AG08396 (cell line): ENCODE results near the gene KCNE2.
"Not testable (repeated sequence)": the region's sequence is repeated elsewhere in the genome, so short reads cannot be mapped to it uniquely, and the experiment has no call there.

Experiments used
- DNase-seq: peaks from one replicate; pipeline ENCODE4 v3.0.0; 2012; ENCODE audit warnings: low spot score, mixed read lengths

KCNE2 gene

DNA sequence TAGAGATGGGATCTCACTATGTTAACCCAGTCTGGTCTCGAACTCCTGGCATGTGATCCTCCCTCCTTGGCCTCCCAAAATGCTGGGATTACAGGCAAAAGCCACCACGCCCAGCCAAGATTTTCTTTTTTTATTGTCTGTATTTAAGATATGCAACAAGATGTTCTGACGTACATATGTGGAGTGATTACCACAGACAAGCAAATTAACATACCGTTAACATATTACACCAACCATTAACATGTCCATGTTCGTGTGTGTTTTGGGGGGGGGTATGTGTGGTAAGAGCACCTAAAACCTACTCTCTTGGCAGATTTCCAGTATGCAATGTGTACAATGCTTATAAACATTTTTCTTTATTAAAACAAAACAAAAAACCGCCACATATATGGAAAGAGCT, 10.6 kb upstream of the KCNE2 start:
- DNase-seq = no peak

DNA sequence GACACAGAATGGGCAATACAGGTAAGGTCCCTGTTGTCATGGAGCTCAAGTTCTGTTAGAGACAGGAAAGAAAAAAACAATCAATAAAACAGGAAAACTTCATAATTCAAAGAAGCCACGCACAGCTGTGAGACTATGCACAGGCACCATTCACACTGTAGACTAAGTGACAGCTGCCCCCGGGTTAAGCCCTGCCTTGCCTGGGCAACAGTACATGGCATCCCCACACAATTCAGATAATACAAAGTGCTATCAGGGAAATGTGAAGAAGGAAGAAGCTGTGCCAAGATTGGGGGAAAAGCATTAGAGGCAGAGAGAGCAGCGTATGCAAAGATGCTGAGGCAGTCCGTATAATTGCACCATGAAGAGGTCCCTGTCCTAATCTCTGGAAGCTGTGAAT, 9.0 kb upstream of the KCNE2 start:
- no peak for DNase-seq

DNA sequence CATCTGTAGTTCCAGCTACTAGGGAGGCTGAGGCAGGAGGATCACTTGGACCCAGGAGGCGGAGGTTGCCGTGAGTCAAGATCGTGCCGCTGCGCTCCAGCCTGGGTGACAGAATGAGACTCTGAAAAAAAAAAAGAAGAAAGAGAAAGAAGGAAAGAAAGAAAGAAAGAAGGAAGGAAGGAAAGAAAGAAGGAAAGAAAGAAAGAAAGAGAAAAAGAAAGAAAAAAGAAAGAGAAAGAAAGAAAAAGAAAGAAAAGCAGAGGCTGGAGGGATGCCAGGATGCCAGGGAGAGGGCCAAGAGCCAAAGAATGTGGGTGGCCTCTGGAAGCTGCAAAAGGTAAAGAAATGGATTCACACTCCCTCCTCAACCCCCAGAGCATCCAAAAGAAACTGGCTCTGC, 8.2 kb upstream of the KCNE2 start:
- no peak for DNase-seq

DNA sequence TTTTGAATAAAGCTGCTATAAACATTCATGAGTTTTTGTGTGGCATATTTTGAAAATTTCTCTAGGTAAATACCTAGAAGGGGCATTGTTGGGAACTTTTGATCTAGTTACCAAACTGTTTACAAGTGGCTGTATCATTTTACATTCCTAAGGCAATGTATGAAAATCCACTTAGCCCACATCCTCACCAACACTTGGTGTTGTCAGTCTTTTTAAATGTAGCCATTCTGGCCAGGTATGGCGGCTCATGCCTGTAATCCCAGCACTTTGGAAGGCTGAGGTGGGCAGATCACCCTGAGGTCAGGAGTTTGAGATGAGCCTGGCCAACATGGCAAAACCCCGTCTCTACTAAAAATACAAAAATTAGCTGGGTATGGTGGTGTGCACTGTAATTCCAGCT, 5.9 kb upstream of the KCNE2 start:
- no peak for DNase-seq

DNA sequence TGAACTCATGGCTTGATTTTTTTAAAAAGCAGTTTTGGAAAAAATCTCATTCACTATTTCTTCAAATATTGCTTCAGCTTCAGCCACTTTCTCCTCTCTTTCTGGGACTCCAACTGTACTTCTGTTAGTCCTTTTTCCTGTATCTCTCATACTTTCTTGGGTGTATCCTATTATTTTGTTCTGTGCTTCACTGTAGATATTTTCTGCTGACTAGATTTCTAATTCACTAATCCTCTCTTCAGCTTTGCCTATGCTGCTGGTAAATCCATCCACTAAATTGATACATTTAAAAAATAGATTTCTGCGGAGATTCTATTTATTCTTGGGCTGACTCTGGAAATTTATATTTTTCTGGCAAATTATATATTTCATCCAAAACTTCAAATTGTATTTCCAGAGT, 4.9 kb upstream of the KCNE2 start:
- no peak for DNase-seq

DNA sequence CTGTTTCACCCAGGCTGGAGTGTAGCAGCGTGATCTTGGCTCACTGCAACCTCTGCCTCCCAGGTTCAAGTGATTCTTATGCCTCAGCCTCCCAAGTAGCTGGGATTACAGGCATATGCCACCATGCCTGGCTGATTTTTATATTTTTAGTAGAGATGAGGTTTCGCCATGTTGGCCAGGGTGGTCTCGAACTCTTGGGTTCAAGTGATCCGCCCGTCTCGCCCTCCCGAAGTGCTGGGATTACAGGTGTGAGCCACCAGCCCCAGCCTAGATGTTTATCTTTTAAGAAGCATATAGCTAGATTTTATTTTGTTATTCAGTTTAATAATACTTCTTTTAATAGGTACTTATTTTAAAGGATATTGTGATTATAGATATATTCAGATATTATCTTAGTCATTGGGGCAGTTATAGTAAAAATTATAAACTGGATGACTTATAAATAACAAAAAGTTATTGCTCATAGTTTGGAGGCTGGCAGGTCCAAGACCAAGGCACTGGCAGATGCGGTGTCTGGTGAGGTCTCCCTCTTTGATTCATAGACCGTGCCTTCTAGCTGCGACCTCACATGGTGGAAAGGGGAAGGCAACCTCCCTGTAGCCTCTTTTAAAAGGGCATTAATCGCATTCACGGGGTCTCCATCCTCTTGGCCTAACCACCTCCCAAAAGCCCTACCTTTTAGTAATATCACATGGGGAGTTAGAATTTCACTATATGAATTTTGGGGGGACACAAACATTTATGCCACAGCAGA, 3.1 kb upstream of the KCNE2 start:
- DNase-seq = no peak

DNA sequence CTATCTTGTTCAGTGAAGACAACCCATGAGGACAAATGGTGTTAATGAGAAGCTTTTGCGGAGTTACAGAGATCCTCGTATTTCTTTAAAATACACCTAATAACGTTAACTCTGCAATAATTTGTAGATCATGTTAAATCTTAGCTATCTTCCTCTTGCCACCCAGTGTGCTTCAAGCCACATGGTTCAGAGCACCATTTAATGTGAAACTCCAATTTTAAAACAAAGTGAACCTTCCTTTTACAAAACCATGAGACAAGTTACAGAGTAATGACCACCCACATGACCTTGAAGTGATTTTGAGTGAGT, 1.7 kb upstream of the KCNE2 start:
- DNase-seq = no peak

DNA sequence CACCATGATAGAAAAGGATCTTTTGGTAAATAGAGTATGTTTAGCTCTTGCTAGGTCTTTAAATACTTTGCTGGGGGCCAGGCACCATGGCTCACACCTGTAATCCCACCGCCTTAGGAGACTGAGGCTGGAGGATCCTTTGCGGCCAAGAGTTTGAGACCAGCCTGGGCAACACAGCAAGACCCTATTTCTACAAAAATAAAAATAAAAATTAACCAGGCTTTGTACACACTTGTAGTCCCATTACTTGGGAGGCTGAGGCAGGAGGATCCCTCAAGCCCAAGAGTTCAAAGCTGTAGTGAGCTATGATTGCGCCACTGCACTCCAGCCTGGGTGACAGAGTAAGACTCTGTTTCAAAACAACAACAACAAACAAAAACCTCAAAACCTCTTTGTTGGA, 1.1 kb upstream of the KCNE2 start:
- DNase-seq = no peak

DNA sequence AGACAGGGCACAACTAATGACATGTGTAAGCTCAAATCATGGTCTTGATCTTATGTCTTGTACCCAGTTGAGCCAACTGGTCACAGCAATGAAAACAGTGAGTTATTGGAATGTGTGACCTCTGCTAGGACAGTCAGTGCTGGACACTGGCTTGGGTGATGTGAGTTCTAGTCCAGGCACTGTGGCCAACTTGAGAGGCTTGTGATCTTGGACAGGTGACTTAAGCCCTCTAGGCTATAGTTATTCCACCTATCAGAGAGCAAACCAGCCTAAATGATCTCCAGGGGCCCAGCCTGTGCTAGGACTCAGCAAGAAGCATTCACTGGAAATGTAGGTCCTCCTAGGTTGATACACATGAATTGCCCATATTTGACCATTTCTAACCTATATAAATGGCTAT, 1.1 kb downstream of the KCNE2 start:
- no peak for DNase-seq

DNA sequence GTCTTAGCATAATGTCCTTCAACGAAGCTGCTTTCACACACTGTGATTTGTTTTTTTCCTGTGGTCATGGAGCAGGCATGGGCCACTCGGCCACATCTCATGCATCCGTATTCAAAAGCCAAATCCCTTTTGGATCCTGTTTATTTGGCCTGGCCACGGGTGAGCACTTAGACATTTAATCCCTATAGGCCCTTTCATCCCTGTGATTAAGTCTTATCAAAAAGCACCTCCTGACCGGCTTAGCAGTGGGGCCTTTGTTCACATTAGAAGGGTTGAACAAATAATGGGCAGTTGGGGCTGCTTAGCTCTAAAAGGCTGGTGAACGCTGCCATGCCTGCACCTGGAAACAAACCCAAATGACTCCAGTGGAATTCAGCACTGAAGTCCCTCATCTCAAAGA, 2.0 kb downstream of the KCNE2 start:
- no peak for DNase-seq

DNA sequence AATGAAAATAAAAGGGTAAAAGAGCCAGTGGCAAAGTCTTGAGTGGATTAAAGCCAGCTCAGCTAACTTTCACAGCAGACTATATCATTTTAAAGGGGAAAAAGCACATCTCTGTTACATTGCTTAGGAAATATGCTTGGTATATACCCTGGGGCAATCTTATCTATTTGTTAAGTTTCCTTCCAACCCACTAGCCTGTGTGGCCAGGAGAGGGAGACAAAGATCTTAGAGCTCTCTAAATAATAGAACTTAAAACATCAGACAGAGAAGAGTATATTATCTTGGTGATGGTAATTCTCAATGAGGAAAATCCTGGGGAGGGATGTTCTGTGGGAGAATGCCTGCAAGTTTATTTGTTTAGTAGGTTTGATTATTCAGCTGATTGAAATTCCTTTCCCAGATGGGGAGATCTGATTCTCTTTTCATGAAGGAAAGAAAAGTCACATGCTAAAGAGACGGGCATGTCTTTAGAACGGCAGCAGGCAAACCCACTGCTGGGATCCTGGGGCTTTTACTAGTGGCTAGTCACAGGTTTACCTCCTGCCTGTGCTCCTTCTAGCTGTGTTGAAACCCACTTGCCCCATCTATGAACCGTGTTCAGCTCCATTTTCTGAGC, 3.6 kb downstream of the KCNE2 start:
- DNase-seq = no peak

DNA sequence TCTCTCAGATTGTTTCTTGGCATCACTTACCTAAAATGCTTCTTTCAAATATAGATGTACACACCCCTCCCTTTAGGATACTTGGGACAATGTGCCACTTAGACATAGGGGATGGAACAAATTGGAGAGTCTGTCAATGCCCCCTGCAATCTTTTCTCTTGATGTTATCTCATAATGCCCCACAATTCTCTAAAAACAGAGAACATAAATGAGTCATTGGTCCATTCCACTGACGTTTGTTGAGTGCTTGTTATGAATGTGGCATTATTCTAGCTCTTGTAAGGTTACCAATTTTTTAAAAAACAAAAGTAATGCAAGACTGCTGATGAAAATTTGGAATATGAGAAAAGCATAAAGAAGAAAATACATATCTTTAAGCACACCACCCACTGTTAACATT, 5.9 kb downstream of the KCNE2 start:
- no peak for DNase-seq

DNA sequence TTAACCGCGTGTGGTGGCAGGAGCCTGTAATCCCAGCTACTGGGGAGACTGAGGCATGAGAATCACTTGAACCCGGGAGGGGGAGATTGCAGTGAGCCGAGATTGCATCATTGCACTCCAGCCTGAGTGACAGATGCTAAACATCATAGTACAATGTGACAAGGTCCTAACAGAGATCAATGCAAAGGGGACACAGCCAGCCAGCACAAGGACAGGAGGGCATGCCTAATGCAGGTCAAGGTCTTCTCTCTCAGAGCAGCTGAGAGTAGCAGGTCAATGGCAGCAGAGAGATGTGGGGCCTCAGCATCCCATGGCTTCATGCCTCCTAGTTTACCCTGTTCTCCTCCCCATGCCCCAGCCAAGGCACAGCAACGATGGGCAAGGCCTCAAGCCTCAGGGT, 8.5 kb downstream of the KCNE2 start:
- no peak for DNase-seq

DNA sequence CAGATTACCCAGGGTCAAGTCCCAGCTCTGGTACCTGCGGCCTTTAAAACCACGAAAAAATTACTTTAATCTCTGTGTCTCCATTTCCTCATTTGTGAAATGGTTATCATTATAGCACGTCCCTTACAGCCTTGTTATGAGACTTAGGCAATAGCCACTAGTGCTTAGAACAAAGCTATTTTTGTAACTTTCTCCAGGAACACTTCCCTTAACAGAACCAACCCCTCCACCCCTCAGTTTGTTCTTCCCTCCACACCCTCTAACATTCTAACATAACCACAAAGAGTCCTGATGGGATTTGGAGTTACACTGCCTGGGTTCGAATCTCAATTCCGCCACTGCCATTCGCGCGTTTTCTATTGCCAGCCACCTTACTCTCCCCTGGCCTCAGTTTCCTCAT, 10.7 kb downstream of the KCNE2 start:
- DNase-seq = not testable (repeated sequence)

DNA sequence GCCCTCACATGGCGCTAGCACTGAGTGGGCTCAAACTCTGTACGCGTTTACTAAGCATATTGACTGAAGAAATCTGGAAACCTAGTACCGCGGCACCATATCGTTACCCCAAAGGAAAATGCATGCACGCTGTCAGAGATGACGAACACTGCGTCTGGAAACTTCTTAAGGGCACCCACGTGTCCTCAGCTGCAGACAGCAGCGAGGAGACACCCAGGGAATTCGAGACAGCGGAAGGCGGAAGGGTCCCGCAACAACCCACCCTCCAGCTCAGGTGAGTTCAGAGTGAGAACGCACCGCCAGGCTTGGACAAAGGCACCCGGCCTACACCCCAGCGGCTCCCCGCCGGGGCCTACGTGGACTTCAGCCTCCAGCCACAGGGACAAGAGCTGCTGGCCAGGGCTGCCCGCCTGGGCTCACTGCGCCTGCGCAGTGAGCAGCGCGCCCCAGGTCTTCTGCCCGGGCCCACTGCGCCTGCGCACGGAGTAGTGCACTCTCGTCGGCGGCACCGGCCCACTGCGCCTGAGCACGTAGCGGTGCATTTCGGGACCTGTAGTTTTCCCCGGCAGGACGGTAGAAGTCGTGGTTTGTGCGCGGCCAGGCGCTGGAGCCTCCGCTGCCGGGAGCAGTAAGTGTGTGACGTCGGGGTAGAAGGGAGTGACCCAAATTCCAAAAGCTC, 11.3 kb downstream of the KCNE2 start, which contains the start of gene SMIM11:
TSS of gene SMIM11 (plus strand) at position 568 of the 679 bp plus-strand sequence. CDS start 3,998 bp downstream, outside the sequence.
- not testable (repeated sequence) for DNase-seq

DNA sequence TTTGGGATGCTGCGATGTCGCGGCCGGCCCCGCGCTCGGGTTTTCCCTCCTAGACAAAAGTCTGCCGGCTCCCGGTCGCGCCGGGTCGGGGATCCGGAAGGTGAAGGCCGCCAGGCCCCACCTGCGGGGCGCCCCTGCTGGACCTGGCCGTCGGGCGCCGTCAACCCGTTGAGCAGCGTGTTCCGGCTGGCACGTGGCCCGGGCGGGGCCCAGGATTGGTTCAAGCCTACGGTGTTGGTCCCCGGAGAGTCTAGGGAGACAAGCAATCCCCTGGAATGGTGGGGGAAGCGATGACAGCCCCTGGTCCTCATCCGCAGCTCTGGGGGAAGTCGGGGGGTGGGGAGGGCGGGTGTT, 11.8 kb downstream of the KCNE2 start:
- not testable (repeated sequence) for DNase-seq

DNA sequence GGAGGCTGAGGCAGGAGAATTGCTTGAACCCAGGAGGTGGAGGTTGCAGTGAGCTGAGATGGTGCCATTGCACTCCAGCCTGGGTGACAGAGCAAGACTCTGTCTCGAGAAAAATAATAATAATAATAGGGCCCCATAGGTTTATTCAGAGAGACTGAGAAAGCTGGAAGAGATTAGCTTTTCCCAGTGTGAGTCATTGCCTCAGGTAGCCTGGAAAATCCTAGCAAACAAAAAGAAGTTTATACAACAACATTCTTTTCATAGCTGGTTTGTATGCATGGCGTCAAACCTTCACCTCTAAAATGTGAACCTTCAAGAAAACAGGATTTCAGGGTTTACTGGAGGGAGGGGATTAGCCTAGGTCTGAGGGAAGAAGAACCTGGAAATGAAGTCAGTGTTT, 19.3 kb downstream of the KCNE2 start:
- DNase-seq = not testable (repeated sequence)

DNA sequence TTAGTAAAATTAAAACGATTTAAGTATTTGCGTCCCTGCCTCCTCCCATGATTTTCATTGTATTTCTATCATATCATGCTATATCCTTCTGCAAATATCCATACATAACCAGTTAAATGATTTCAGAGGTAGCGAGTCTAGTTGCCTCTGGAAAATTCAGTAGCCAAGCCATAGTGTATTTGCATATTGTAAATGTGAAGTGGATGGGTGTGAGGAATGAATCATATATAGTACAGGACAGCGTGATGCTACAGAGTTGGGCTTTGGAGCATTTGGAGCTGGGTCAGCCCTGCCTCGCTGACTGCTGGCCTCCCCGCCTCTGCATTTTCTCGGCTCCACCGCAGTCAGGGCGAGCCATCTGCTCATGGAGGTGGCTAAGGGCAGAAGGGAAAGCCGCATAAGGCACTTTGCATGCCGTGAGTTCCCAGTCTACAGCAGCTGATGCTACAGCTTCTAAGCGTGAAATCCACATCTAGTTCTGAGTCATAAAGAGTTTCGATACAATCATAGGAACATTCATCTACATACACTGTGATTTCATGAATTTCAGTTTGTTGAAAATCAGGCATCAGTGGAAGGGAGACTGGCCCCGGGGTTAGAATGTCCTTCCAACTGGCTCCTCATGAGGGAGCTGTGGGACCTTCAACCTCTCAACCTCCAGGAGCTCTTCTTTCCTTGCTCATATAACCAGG, 20.1 kb downstream of the KCNE2 start:
- DNase-seq = not testable (repeated sequence)

DNA sequence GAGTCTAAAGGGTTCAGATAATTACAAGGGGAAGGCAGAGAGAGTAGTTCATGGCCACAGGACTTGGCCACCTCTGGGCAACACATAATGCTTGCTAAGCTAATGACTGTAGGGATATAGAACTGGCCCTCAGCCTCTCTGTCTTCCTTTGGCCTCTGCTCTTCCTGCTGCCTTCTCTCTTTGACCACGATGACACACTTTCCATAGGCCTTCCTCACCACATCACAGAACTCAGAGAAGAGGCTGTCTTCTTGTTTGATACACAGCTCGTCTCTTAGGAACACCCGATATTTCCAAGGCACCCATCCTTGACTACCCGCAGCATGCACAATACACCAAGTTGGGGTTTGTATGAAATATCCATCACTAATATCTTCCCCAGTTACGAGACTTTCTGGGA, 36.7 kb downstream of the KCNE2 start:
- not testable (repeated sequence) for DNase-seq

DNA sequence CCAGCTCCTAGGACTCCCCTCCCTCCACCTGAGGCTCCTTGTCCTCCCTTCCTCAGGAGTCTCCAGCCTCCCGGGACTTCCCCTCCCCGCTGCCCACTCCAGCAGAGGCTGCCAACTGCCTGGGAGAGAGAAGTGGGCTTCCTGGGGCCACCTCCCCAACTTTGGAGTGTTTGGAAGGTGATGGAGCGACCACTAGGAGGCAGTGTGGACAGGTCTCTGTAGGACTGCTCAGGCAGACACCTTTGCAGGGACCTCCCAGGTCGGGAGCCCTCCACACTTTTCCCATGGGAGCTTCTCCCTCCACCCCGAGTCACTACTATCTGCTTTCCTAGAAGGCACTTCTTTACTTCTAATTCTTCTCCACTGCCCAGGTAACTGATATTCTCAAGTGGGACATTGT, 40.9 kb downstream of the KCNE2 start:
- not testable (repeated sequence) for DNase-seq

DNA sequence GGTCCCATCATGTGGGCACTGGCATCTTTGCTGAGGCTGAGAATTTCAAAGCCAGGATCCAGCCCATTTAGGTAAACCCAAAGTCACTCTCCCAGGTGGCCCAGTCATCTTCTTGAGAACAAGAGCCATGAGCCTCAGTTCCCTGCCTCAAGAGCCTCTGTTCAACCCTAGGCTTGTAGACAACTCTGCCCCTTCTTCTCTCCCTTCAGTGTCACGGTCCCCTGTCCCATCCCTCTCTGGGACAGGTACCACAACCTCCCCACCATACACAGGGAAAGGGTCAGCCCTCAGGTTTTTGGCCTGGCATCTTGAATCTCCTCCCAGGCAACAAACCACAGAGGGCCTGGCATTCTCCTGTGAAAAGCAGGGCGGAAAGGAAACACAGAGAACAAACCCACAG, 41.9 kb downstream of the KCNE2 start:
- not testable (repeated sequence) for DNase-seq

DNA sequence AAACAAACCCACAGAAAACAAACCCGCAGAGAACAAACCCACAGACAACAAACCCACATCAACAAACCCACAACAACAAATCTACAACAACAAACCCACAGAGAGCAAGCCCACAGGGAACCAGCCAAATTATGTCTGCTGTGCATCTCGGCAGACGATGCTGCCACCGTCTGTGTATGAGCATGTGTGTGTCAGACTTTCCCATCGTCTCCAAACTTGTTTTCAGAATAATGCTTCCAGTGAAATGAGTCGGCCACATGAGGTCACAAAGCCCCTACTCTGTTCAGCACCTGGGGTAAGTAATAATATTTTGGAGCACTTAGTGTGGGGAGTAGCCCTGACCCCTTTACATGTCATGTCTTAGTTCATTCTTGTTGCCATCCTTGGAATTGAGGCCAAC, 42.3 kb downstream of the KCNE2 start:
- DNase-seq = not testable (repeated sequence)

DNA sequence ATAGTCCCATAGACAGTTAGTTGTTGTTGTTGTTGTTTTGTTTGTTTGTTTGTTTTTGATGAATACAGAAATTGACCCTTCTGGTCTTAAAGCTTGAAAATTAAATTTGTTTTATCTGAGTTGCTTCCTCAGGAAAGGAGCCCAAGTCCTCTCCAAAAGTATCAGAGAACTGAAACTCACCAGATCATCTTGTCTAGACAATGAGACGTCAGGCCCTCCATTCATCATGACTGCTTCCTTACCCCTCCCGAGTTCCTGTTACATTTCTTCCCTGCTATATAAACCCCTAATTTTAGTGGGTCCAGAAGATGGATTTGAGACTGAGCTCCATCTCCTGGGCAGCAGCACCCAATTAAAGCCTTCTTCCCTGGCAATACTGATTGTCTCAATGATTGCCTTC, 42.9 kb downstream of the KCNE2 start:
- DNase-seq = not testable (repeated sequence)
